Measurements from ENCODE around the gene MUC4.
"Not testable (repeated sequence)": the region's sequence is repeated elsewhere in the genome, so short reads cannot be mapped to it uniquely, and the experiment has no call there.

The MUC4 gene

DNA sequence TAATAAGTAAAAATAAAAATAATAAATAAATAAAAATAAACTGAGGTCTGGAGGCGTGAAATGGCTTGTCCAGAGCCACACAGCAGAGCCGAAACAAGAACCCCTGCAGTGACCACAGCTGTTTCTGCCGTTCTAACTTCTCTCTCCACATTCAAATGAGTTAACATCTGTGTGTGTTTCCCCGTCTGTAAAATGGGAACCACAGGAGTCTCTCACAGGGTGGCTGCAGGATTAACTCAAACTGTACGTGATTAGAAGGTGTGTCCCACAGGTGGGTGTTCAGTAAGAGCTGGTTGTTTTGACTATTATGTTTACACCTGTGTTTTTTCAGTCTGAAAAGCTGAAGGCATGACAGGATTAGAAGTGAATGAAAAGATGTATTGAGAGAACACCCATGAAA is 27.0 kb upstream of the MUC4 start:
- DNase-seq (ENCODE audit: low read depth in 2 of 2, low spot score in 1 of 2): no peak

- DNase-seq (ENCODE audit: low read depth in 2 of 2, low spot score in 1 of 2): no peak
These were observed 24.9 kb upstream of the MUC4 start for GRCh38 chr3:195836476-195837135.

GRCh38 chr3:195835791-195836190 is 24.1 kb upstream of the MUC4 start:
- DNase-seq (ENCODE audit: low read depth in 2 of 2, low spot score in 1 of 2): no peak

GRCh38 chr3:195834675-195835583 is 23.2 kb upstream of the MUC4 start:
- DNase-seq (ENCODE audit: low read depth in 2 of 2, low spot score in 1 of 2): no peak

DNA sequence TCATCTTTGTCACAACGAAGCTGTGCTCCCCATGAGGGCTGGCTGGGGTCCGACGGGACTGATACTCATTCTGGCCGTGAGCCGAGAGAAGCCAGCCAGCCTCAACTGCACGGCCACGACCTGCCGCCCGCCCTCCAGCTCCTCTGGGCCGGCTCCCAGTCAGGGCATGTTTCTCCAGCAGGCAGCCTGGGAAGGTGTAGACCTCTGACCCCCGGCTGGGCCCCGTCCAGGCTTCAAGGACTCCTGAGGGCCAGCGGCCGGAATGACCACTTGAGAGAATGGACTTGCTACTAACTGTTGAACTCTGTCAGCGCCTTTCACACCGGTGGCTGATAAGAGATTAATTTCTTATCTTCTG is 18.1 kb upstream of the MUC4 start:
- DNase-seq (ENCODE audit: low read depth in 2 of 2, low spot score in 1 of 2): no peak

DNA sequence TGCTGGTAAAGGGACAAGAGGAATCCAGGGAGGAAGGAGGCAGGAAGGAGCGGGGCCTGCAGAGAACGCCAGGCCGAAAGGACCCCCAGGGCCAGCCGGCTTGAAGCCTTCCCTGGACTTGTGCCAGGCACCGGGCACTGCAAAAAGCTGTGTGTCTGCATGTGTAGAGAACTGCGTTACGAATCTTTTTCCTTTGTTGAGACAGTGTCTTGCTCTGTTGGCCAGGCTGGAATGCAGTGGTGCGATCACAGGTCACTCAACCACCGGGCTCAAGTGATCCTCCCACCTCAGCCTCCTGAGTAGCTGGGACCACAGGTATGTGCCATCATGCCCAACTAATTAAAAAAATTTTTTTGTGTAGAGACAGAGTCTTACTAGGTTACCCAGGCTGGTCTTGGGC is 17.0 kb upstream of the MUC4 start:
- no peak for DNase-seq (ENCODE audit: low read depth in 2 of 2, low spot score in 1 of 2)

DNA sequence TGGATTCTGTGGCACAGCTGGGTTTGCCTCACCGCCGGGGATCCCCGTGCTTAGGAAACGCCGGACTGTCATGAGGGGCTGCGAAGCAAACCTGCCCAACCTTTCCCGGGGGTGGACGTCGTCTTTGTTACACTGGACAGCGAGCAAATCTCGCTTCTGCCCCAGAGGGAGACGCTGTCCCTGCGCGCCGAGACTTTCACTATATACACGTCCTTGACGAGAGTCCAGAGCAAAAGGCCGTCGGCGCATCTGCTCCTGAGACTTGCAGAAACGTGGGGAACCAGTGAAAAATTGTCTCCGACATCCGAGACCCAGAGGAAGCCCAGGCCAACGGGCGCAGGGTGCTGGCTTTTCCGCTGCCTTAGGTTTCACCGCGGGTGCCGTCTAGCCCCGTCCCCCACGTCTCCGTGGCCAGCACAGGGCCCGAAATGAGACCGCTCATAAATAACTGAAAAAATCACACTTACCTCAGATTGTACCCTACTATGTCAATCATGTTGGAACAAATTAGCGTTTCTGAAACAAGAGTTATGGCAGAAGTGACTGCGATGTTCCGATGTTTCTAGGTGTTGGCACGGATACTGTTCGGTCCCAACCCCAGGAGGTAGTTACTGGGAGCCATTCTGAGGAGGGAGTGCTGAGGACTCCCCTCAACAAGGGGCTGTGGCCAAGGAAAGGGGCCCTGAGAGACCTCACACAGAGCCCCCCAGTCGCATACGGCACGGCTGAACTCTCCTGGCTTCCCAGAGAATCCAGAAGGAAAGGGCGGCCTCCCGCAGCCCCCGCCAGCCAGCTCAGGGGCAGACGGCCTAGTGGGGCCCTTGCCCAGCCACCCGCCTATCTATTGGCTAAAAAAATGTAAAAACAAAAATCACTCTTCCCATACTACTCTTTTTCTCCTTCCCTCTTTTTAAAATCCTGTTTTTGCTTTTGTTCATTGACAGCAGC is 14.4 kb upstream of the MUC4 start:
- DNase-seq (ENCODE audit: low read depth in 2 of 2, low spot score in 1 of 2): no peak

GRCh38 chr3:195825191-195825588 is 13.5 kb upstream of the MUC4 start:
- DNase-seq (ENCODE audit: low read depth in 2 of 2, low spot score in 1 of 2): no peak

GRCh38 chr3:195824425-195825190 is 12.9 kb upstream of the MUC4 start:
- not testable (repeated sequence) for DNase-seq (ENCODE audit: low read depth in 2 of 2, low spot score in 1 of 2)

DNA sequence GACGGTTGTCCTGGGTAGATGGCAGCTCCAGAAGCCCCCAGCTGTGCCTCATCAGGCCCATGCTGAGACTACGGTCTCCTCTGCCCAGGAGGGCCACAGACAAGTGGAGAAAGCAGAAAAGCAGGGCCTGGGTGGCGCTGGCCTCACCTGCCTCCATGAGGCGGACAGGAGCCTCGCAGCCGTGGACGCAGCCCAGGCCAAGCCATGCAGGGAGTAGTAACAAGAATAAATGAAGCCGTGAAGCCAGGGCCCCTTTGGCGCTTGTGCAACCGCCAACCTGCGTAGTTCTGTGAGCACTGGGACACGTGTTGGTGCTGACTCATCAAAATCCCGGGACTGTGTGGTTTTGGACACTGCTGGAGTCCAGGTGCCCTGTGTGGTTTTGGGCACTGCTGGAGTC is 12.3 kb upstream of the MUC4 start:
- no peak for DNase-seq (ENCODE audit: low read depth in 2 of 2, low spot score in 1 of 2)

DNA sequence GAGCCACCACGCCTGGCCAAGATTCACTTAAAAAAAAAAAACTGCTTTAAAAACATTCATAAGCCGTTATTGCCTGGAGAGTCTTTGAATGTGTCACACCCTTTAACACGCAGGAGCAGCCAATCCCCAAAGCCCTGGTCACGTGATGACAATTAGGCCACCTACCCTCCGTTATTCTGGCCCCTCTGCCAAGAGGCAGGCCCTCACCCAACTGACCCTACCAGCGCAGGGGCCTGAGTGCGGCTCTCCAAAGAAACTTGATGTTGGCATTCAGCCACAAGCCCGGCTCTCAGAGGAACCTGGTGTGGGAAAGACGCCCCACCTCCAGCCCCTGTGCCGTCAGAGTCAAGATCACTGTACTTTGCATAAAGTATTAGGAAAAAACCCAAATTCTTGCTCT is 11.6 kb upstream of the MUC4 start:
- DNase-seq (ENCODE audit: low read depth in 2 of 2, low spot score in 1 of 2): no peak

DNA sequence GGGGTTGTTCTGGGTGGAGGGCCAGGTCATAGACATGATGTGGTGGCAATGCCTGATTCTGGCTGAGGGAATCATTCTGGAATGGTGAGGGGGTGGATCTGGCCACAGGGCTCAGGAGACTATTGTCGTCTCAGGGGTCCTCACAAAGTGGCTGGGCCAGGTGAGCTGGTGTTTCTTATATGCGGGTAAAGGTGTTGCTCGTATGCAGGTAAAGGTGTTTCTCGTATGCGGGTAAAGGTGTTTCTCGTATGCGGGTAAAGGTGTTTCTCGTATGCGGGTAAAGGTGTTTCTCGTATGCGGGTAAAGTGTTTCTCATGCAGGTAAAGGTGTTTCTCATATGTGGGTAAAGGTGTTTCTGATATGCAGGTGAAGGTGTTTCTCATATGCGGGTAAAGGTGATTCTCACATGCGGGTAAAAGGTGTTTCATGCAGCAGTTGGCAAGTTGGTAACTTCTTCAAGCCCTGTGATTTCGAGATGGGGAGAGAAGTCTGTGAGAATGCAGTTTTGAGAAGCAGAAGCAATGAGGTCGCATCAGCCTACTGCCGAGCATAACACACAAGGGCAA is 10.5 kb upstream of the MUC4 start:
- no peak for DNase-seq (ENCODE audit: low read depth in 2 of 2, low spot score in 1 of 2)

- DNase-seq (ENCODE audit: low read depth in 2 of 2, low spot score in 1 of 2): no peak
These were observed 9.8 kb upstream of the MUC4 start for GRCh38 chr3:195821403-195822130.

- no peak for DNase-seq (ENCODE audit: low read depth in 2 of 2, low spot score in 1 of 2)
These were observed 9.2 kb upstream of the MUC4 start for GRCh38 chr3:195820901-195821300.

GRCh38 chr3:195820186-195820585 is 8.5 kb upstream of the MUC4 start:
- DNase-seq (ENCODE audit: low read depth in 2 of 2, low spot score in 1 of 2): no peak

DNA sequence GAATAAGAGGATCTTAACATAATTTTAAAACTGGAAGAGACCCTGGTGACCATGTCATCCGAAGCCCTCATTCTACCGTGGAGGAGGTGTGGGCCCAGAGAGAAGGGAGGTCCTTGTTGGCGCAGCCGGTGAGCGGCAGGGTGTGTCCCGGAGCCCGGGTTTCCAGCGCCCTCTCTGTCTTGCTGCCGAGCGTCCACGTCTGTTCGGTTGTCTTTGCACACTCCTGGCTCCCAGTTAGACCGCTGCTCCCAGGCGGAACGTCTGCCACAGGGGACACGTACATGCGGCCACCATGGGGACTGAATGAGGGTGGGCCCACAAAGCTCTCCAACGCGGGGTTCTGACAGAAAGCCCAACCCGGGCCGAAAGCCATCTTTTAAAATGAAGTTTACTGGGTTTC is 6.6 kb upstream of the MUC4 start:
- no peak for DNase-seq (ENCODE audit: low read depth in 2 of 2, low spot score in 1 of 2)

DNA sequence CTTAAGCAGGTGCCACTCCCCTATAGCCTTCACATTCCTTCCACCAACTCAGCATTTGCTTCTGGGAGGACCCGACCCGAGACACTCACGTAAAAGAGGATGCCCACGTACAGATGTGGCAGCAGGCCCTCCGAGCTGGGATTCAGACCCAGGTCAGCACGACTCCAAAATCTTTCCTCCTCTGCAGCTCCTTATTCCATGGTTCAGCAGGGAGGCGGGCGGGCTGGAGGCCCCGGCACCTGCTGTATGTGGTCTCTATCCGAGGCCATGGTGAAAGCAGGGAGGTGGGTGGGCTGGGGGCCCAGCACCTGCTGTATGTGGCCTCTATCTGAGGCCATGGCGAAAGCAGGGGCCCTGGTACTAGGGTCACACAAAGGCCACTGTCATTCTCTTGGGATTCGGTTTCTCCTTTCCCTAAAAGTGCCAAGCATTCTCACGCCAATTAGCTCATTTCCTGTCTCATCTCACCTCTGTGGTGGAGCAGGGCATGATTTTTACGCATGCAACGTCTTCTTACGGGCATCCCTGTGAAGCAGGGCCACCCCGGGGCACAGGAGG is 5.9 kb upstream of the MUC4 start:
- no peak for DNase-seq (ENCODE audit: low read depth in 2 of 2, low spot score in 1 of 2)

DNA sequence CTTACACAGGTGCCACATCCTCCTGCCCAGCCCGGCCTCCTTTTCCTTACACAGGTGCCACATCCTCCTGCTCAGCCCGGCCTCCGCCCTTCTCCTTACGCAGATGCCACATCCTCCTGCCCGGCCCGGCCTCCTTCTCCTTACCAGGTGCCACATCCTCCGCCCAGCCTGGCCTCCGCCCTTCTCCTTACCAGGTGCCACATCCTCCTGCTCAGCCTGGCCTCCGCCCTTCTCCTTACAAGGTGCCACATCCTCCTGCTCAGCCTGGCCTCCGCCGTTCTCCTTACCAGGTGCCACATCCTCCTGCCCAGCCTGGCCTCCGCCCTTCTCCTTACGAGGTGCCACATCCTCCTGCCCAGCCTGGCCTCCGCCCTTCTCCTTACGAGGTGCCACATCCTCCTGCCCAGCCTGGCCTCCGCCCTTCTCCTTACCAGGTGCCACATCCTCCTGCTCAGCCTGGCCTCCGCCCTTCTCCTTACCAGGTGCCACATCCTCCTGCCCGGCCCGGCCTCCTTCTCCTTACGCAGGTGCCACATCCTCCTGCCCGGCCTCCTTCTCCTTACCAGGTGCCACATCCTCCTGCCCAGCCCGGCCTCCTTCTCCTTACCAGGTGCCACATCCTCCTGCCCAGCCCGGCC is 4.7 kb upstream of the MUC4 start:
- not testable (repeated sequence) for DNase-seq (ENCODE audit: low read depth in 2 of 2, low spot score in 1 of 2)

DNA sequence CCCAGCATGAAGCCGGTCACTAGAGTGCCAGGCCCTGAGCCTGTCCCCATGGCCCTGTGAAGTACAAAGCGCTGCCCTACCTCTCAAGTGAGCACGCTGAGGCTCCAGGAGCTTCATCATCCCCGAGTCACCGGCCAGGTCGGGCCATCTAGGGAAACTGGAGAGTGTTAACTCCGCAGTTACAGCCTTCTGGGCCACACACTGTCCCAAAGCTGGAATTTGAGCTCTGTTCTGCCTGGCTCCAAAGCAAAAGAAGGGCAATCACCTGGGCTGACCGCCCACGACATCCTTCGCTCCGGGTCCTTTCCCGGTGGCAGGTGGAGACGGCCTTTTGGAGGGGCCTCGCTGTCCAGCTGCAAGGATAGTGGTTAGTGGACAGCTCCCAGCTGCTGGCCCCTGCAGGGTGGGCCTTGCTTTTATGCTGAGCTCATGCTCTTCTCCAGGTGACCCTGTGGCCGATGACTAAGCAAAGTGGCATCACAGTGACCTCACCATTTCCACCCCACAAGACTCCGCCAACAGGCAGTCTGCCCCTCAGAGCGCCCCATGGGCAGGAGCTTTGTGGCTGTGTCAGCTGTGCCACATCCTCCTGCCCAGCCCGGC is 3.5 kb upstream of the MUC4 start:
- DNase-seq (ENCODE audit: low read depth in 2 of 2, low spot score in 1 of 2): no peak

Data from stimulated activated CD8-positive, alpha-beta memory T cell treated with anti-CD3 and anti-CD28 coated beads, Interleukin-4, amount 100 ng/mL, for 4 hours (primary cell).